Esophagus muscularis mucosa (tissue), 3 donors: ENCODE data around the gene ZBED2.
"Not testable (repeated sequence)": the region's sequence is repeated elsewhere in the genome, so short reads cannot be mapped to it uniquely, and the experiment has no call there.

Experiments
- CTCF ChIP-seq, 3 experiments: fragments of 200-600 bp in 2 of 3; fragments of 450-650 bp in 1 of 3; sonication (generic) in 2 of 3; IDR thresholded peaks; one replicate each; pipeline ENCODE4 v1.5.1; 2017 to 2019; ENCODE audit warnings: antibody characterized with exemption in 3 of 3, mild to moderate bottlenecking in 2 of 3, moderate library complexity in 1 of 3
- POLR2A ChIP-seq: fragments of 450-650 bp; IDR thresholded peaks from one replicate; pipeline ENCODE4 v1.6.1; 2017; ENCODE audit warnings: antibody characterized with exemption, moderate library complexity, mild to moderate bottlenecking, low read depth
- POLR2AphosphoS5 ChIP-seq, 2 donors: sonication (generic); formaldehyde crosslinking; IDR thresholded peaks; one replicate each; pipeline ENCODE4 v1.6.1; 2017; ENCODE audit warnings: antibody characterized with exemption in 2 of 2

DNA sequence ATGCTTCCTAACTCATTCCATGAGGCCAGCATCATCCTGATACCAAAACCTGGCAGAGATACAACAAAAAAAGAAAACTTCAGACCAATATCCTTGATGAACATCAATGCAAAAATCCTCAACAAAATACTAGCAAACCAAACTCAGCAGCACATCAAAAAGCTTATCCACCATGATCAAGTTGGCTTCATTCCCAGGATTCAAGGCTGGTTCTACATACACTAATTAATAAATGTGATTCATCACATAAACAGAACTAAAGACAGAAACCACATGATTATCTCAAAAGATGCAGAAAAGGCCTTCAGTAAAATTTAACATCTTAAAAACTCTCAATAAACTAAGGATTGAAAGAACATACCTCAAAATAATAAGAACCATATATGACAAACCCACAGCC lies 35.5 kb upstream of the ZBED2 start:
- not testable (repeated sequence) for TF ChIP-seq CTCF (IDR thresholded peaks at IDR 0.05); POLR2A; POLR2AphosphoS5 (IDR thresholded peaks at IDR 0.05)
